ENCODE results near the gene ATG10. TPM values are rescaled to one million over a fixed set of nuclear protein-coding genes. Genes with fewer than 3 reads are reported as not detected.

ATG10 gene
- total and polyA plus RNA-seq, 2 of the 13 experiments (the other 11 are each of a cell fraction or from before 2014, with no cell fraction given) = 2.0 to 5.7 TPM

GRCh38 chr5:82119889-82120288 is 148.1 kb downstream of the ATG10 start:
- Histone ChIP-seq H3K4me1 (ENCODE audit: insufficient read depth, low read length) (peaks cover 17% of the 10 kb centered on the region), H2AFZ (ENCODE audit: low read length) (no peak overlapping the region), H3K4me2 (ENCODE audit: low read depth, low read length) (no peak overlapping the region), H3K9me3 (ENCODE audit: low read length) (no peaks in the 10 kb centered on the region), H3K27me3 (ENCODE audit: control insufficient read depth in 1 of 2, insufficient read depth in 2 of 2, low read length in 2 of 2) (no peaks in the 10 kb centered on the region), H3K4me3 (replicated peaks in 1 of 3; ENCODE audit: insufficient read depth in 1 of 3, low read depth in 2 of 3, low read length in 3 of 3) (no peak overlapping the region), H3K79me2 (ENCODE audit: insufficient read depth, low read length) (no peaks in the 10 kb centered on the region), H3K36me3 (replicated peaks in 1 of 2; ENCODE audit: control insufficient read depth in 1 of 2, insufficient read depth in 2 of 2, low read length in 2 of 2) (no peaks in the 10 kb centered on the region), H3K9ac (ENCODE audit: insufficient read depth, low read depth, low read length) (no peak overlapping the region), H3K27ac (ENCODE audit: extremely low read length, insufficient read depth, low read length) (no peak overlapping the region), H4K20me1 (ENCODE audit: insufficient read depth, low read length) (no peaks in the 10 kb centered on the region)
- intact Hi-C loops (cut with micrococcal nuclease; ENCODE audit: unreplicated experiment) (no loop called here), in situ Hi-C loops (cut with HindIII; ENCODE audit: extremely low pct_ligation_motif_present, low pct_unique_long_range_greater_than_20kb) (no loop called here)
- WGBS (ENCODE audit: low lambda C conversion rate) = 52% methylated on average over 4 of the region's 4 CpGs
- BruUV-seq (replicated peaks) = no TSS peak
- ChIA-PET CTCF (ENCODE audit: low intra/inter-chr PET ratio, low total read pairs) (no interaction called here), POLR2A (no interaction called here)
- DNase-seq (ENCODE audit: low spot score) (no peak), ATAC-seq (peak; percentile 22; the same call in 1 of the 3 replicates), FAIRE-seq (no peak)
- no peak for TF ChIP-seq NAIF1 (CRISPR knock-in tag; IDR thresholded peaks at IDR 0.05; ENCODE audit: borderline replicate concordance)
- no peak for TF ChIP-seq TRAFD1 (CRISPR knock-in tag; IDR thresholded peaks at IDR 0.05; ENCODE audit: borderline replicate concordance)
- TF ChIP-seq ONECUT2 (CRISPR knock-in tag; IDR thresholded peaks at IDR 0.05) = no peak
- no peak for TF ChIP-seq ESRRA (CRISPR knock-in tag; IDR thresholded peaks at IDR 0.05; ENCODE audit: low read depth)
- TF ChIP-seq ZNF251 (CRISPR knock-in tag; IDR thresholded peaks at IDR 0.05) = no peak
- no peak for TF ChIP-seq ATF2 (CRISPR knock-in tag; IDR thresholded peaks at IDR 0.05)
- TF ChIP-seq ZFP41 (CRISPR knock-in tag; IDR thresholded peaks at IDR 0.05; ENCODE audit: borderline replicate concordance) = no peak
- peak; percentile 70; the same call in 1 of the 2 replicates for TF ChIP-seq AHDC1 (CRISPR knock-in tag; IDR thresholded peaks at IDR 0.05; ENCODE audit: borderline replicate concordance)
- no peak for TF ChIP-seq ZNF790 (CRISPR knock-in tag; IDR thresholded peaks at IDR 0.05; ENCODE audit: borderline replicate concordance)
- no peak for TF ChIP-seq NCOA1 (CRISPR knock-in tag; IDR thresholded peaks at IDR 0.05)
- no peak for TF ChIP-seq MEF2D (CRISPR knock-in tag; IDR thresholded peaks at IDR 0.05)
